ENCODE data around the gene NCLN.
"Not testable (repeated sequence)": the region's sequence is repeated elsewhere in the genome, so short reads cannot be mapped to it uniquely, and the experiment has no call there.

NCLN gene

GRCh38 chr19:3198901-3199700, 13.4 kb downstream of the NCLN start:
- no peak for DNase-seq (ENCODE audit: low read depth)

GRCh38 chr19:3201072-3201700, 15.5 kb downstream of the NCLN start:
- DNase-seq (ENCODE audit: low read depth) = no peak

- no peak for DNase-seq (ENCODE audit: low read depth)
Measured at GRCh38 chr19:3201911-3202310, 16.2 kb downstream of the NCLN start.

GRCh38 chr19:3202346-3202745, 16.6 kb downstream of the NCLN start:
- no peak for DNase-seq (ENCODE audit: low read depth)

GRCh38 chr19:3202895-3203294, 17.2 kb downstream of the NCLN start:
- not testable (repeated sequence) for DNase-seq (ENCODE audit: low read depth)

GRCh38 chr19:3203805-3204645, 18.3 kb downstream of the NCLN start:
- DNase-seq (ENCODE audit: low read depth) = no peak

GRCh38 chr19:3204646-3205275, 19.0 kb downstream of the NCLN start:
- DNase-seq (ENCODE audit: low read depth) = no peak

- DNase-seq (ENCODE audit: low read depth) = no peak
Measured at GRCh38 chr19:3206216-3206953, 20.7 kb downstream of the NCLN start.

- no peak for DNase-seq (ENCODE audit: low read depth)
Measured at GRCh38 chr19:3207461-3208242, 21.9 kb downstream of the NCLN start.

GRCh38 chr19:3208317-3209207, 22.8 kb downstream of the NCLN start:
- no peak for DNase-seq (ENCODE audit: low read depth)

GRCh38 chr19:3210347-3211017, 24.8 kb downstream of the NCLN start:
- DNase-seq (ENCODE audit: low read depth) = no peak

GRCh38 chr19:3211191-3211590, 25.5 kb downstream of the NCLN start:
- no peak for DNase-seq (ENCODE audit: low read depth)

GRCh38 chr19:3213159-3213558, 27.4 kb downstream of the NCLN start:
- no peak for DNase-seq (ENCODE audit: low read depth)

- no peak for DNase-seq (ENCODE audit: low read depth)
Measured at GRCh38 chr19:3216874-3217273, 31.1 kb downstream of the NCLN start.

GRCh38 chr19:3220576-3220975, 34.8 kb downstream of the NCLN start:
- DNase-seq (ENCODE audit: low read depth) = no peak

GRCh38 chr19:3221576-3221975, 35.8 kb downstream of the NCLN start:
- not testable (repeated sequence) for DNase-seq (ENCODE audit: low read depth)

- no peak for DNase-seq (ENCODE audit: low read depth)
Measured at GRCh38 chr19:3222709-3223108, 37.0 kb downstream of the NCLN start.

- DNase-seq (ENCODE audit: low read depth) = peak; percentile 8
Measured at GRCh38 chr19:3224346-3225168, 38.8 kb downstream of the NCLN start, which contains the start of gene CELF5. Gene CELF5 (plus strand): TSS chr19:3224661. CDS start chr19:3224740, 79 bp downstream.

Measured in stromal cell of bone marrow (primary cell).